Activated CD4-positive, alpha-beta T cell treated with anti-CD3 and anti-CD28 coated beads for 36 hours (primary cell): ENCODE measurements around the gene WDR17. TPM values are rescaled to one million over a fixed set of nuclear protein-coding genes. Genes with fewer than 3 reads are reported as not detected.

Experiments
- ATAC-seq: fragments of 200-7000 bp; cut with Tn5 transposase; one replicate; pipeline ENCODE4 v1.10.0; 2021; ENCODE audit warnings: mild to moderate bottlenecking, moderate library complexity
- CTCF ChIA-PET: fragments of 350-600 bp; sonication (Branson Sonifier 250); formaldehyde crosslinking; loops from one replicate; lab custom pipeline; 2021; ENCODE audit warnings: antibody characterized with exemption; lab: Charles Lee
- POLR2A ChIA-PET: fragments of 350-600 bp; sonication (Branson Sonifier 250); formaldehyde crosslinking; loops from one replicate; lab custom pipeline; 2021; ENCODE audit warnings: antibody characterized with exemption, inconsistent platforms; lab: Charles Lee
- DNase-seq: peaks from one replicate; pipeline ENCODE4 v3.0.0-alpha.2; 2020
- H3K27ac Mint-ChIP-seq: one replicate; pipeline ENCODE4 v1.8.0; 2021; ENCODE audit warnings: mixed read lengths
- H3K27me3 Mint-ChIP-seq: one replicate; pipeline ENCODE4 v1.8.0; 2021; ENCODE audit warnings: mixed read lengths
- H3K36me3 Mint-ChIP-seq: one replicate; pipeline ENCODE4 v1.8.0; 2021; ENCODE audit warnings: low read depth, mixed read lengths
- H3K4me1 Mint-ChIP-seq: one replicate; pipeline ENCODE4 v1.8.0; 2021; ENCODE audit warnings: mixed read lengths
- H3K4me3 Mint-ChIP-seq: one replicate; pipeline ENCODE4 v1.8.0; 2021; ENCODE audit warnings: mild to moderate bottlenecking, moderate library complexity, mixed read lengths
- H3K9me3 Mint-ChIP-seq: one replicate; pipeline ENCODE4 v1.8.0; 2021; ENCODE audit warnings: low read depth, mixed read lengths
- intact Hi-C, 2 experiments: fragments of 100-400 bp; cut with DNase I in 1 of 2; cut with micrococcal nuclease in 1 of 2; formaldehyde crosslinking; loops; one replicate each; pipeline versions ENCODE4 v1.14.2 to v1.15.1; 2022 to 2024; cut with DNase I, micrococcal nuclease
- total RNA-seq, 2 experiments: library from RNA; stranded (reverse); gene quantifications; one replicate each; pipeline ENCODE4 v1.2.3, GENCODE V29; 2021

The WDR17 gene
- total RNA-seq, 2 experiments from 2014 or later = 2.2 to 2.5 TPM

- H3K9me3 Mint-ChIP-seq = no peaks in the 10 kb centered on the region
- ChIA-PET POLR2A (no interaction called here), CTCF (interaction anchor here (1.2 kb wide), 1 partner anchor 298 kb away, joined by 3 read pairs; no protein-coding TSS in a partner anchor)
Observed at GRCh38 chr4:176043838-176044588, 21.6 kb upstream of the WDR17 start.

GRCh38 chr4:176044589-176044951 is 21.1 kb upstream of the WDR17 start:
- no peak for ATAC-seq
- Mint-ChIP-seq H3K36me3 (no peaks in the 10 kb centered on the region), H3K9me3 (no peaks in the 10 kb centered on the region), H3K27me3 (peaks cover 28% of the 10 kb centered on the region), H3K4me3 (no peak overlapping the region), H3K27ac (no peak overlapping the region), H3K4me1 (no peaks in the 10 kb centered on the region)
- no peak for DNase-seq
- ChIA-PET CTCF (interaction anchor here (1.2 to 1.3 kb wide), 2 partner anchors 8 to 297 kb away, joined by 3 to 4 read pairs; no protein-coding TSS in a partner anchor), POLR2A (no interaction called here)
- intact Hi-C loops = no loop called here

More at GRCh38 chr4:176043838-176044588, 21.6 kb upstream of the WDR17 start:
- no peak overlapping the region for H3K4me3 Mint-ChIP-seq
- intact Hi-C loops = no loop called here
- DNase-seq (no peak), ATAC-seq (no peak)
- H3K36me3 Mint-ChIP-seq = no peaks in the 10 kb centered on the region
- no peaks in the 10 kb centered on the region for H3K4me1 Mint-ChIP-seq
- H3K27me3 Mint-ChIP-seq = peaks cover 28% of the 10 kb centered on the region
- H3K27ac Mint-ChIP-seq = no peak overlapping the region

- H3K4me3 Mint-ChIP-seq = no peak overlapping the region
- H3K27me3 Mint-ChIP-seq = peaks cover 18% of the 10 kb centered on the region
- no peaks in the 10 kb centered on the region for H3K9me3 Mint-ChIP-seq
- DNase-seq (no peak), ATAC-seq (no peak)
- ChIA-PET CTCF (no interaction called here), POLR2A (no interaction called here)
- no peak overlapping the region for H3K27ac Mint-ChIP-seq
- no peaks in the 10 kb centered on the region for H3K4me1 Mint-ChIP-seq
- intact Hi-C loops = no loop called here
- no peaks in the 10 kb centered on the region for H3K36me3 Mint-ChIP-seq
Observed at GRCh38 chr4:176048631-176049030, 17.0 kb upstream of the WDR17 start.

GRCh38 chr4:176052744-176053143 is 12.9 kb upstream of the WDR17 start:
- DNase-seq (no peak), ATAC-seq (no peak)
- intact Hi-C loops = no loop called here
- no peak overlapping the region for H3K27ac Mint-ChIP-seq
- no peaks in the 10 kb centered on the region for H3K9me3 Mint-ChIP-seq
- no peaks in the 10 kb centered on the region for H3K4me1 Mint-ChIP-seq
- CTCF ChIA-PET = no interaction called here
- H3K4me3 Mint-ChIP-seq = no peak overlapping the region
- POLR2A ChIA-PET = no interaction called here
- no peaks in the 10 kb centered on the region for H3K36me3 Mint-ChIP-seq
- peaks cover 2% of the 10 kb centered on the region for H3K27me3 Mint-ChIP-seq

GRCh38 chr4:176053785-176054184 is 11.9 kb upstream of the WDR17 start:
- ChIA-PET CTCF (no interaction called here), POLR2A (no interaction called here)
- Mint-ChIP-seq H3K4me1 (no peaks in the 10 kb centered on the region), H3K36me3 (no peaks in the 10 kb centered on the region), H3K4me3 (no peak overlapping the region), H3K27me3 (no peaks in the 10 kb centered on the region), H3K9me3 (no peaks in the 10 kb centered on the region), H3K27ac (no peak overlapping the region)
- intact Hi-C loops = no loop called here
- DNase-seq (no peak), ATAC-seq (no peak)

GRCh38 chr4:176054942-176055341 is 10.7 kb upstream of the WDR17 start:
- POLR2A ChIA-PET = no interaction called here
- CTCF ChIA-PET = no interaction called here
- ATAC-seq = no peak
- intact Hi-C loops = no loop called here
- no peaks in the 10 kb centered on the region for H3K36me3 Mint-ChIP-seq
- no peak for DNase-seq
- H3K9me3 Mint-ChIP-seq = no peaks in the 10 kb centered on the region
- H3K27ac Mint-ChIP-seq = no peak overlapping the region
- no peaks in the 10 kb centered on the region for H3K4me1 Mint-ChIP-seq
- H3K27me3 Mint-ChIP-seq = peaks cover 2% of the 10 kb centered on the region
- no peak overlapping the region for H3K4me3 Mint-ChIP-seq

- H3K27me3 Mint-ChIP-seq = peaks cover 24% of the 10 kb centered on the region
- no peaks in the 10 kb centered on the region for H3K36me3 Mint-ChIP-seq
- DNase-seq = no peak
- no peak overlapping the region for H3K27ac Mint-ChIP-seq
- no peak for ATAC-seq
- POLR2A ChIA-PET = no interaction called here
- CTCF ChIA-PET = no interaction called here
- intact Hi-C loops = loop anchor here in 1 of 2 experiments (2.0 kb wide), 1 partner anchor 257 kb away; no protein-coding TSS in a partner anchor
- H3K4me1 Mint-ChIP-seq = peaks cover 11% of the 10 kb centered on the region
- H3K4me3 Mint-ChIP-seq = no peak overlapping the region
- no peaks in the 10 kb centered on the region for H3K9me3 Mint-ChIP-seq
Observed at GRCh38 chr4:176063718-176064117, 1.9 kb upstream of the WDR17 start.

GRCh38 chr4:176064539-176064938 is 1.1 kb upstream of the WDR17 start:
- Mint-ChIP-seq H3K36me3 (no peaks in the 10 kb centered on the region), H3K27me3 (peaks cover 26% of the 10 kb centered on the region), H3K9me3 (no peaks in the 10 kb centered on the region), H3K4me1 (peaks cover 11% of the 10 kb centered on the region), H3K27ac (no peak overlapping the region), H3K4me3 (no peak overlapping the region)
- ChIA-PET CTCF (no interaction called here), POLR2A (no interaction called here)
- no peak for DNase-seq
- no peak for ATAC-seq
- intact Hi-C loops = loop anchor here in 1 of 2 experiments (2.0 kb wide), 1 partner anchor 256 kb away; no protein-coding TSS in a partner anchor

GRCh38 chr4:176066757-176067156 is 1.1 kb downstream of the WDR17 start:
- Mint-ChIP-seq H3K36me3 (no peaks in the 10 kb centered on the region), H3K4me3 (no peak overlapping the region), H3K9me3 (no peaks in the 10 kb centered on the region), H3K27ac (no peak overlapping the region), H3K4me1 (peaks cover 11% of the 10 kb centered on the region), H3K27me3 (peaks cover 21% of the 10 kb centered on the region)
- ChIA-PET POLR2A (no interaction called here), CTCF (no interaction called here)
- intact Hi-C loops = no loop called here
- ATAC-seq (no peak), DNase-seq (no peak)

- CTCF ChIA-PET = interaction anchor here (0.6 to 0.7 kb wide), 2 partner anchors 43 to 73 kb away, joined by 3 read pairs; no protein-coding TSS in a partner anchor
Observed at GRCh38 chr4:176077561-176077960, 11.9 kb downstream of the WDR17 start.

GRCh38 chr4:176084769-176085168 is 19.1 kb downstream of the WDR17 start:
- H3K27me3 Mint-ChIP-seq = peaks cover 7% of the 10 kb centered on the region
- ATAC-seq = no peak
- H3K36me3 Mint-ChIP-seq = no peaks in the 10 kb centered on the region
- intact Hi-C loops = no loop called here
- no peaks in the 10 kb centered on the region for H3K9me3 Mint-ChIP-seq
- no peak overlapping the region for H3K27ac Mint-ChIP-seq
- no peak for DNase-seq
- POLR2A ChIA-PET = no interaction called here
- H3K4me3 Mint-ChIP-seq = no peak overlapping the region
- H3K4me1 Mint-ChIP-seq = no peaks in the 10 kb centered on the region
- CTCF ChIA-PET = no interaction called here

More at GRCh38 chr4:176077561-176077960, 11.9 kb downstream of the WDR17 start:
- POLR2A ChIA-PET = interaction anchor here (1.1 kb wide), 1 partner anchor 12 kb away, joined by 3 read pairs; the partner anchor contains the start of gene WDR17
- H3K36me3 Mint-ChIP-seq = no peaks in the 10 kb centered on the region
- intact Hi-C loops = no loop called here
- ATAC-seq (no peak), DNase-seq (no peak)
- no peaks in the 10 kb centered on the region for H3K4me1 Mint-ChIP-seq
- peaks cover 8% of the 10 kb centered on the region for H3K27me3 Mint-ChIP-seq
- no peaks in the 10 kb centered on the region for H3K9me3 Mint-ChIP-seq
- H3K27ac Mint-ChIP-seq = no peak overlapping the region
- H3K4me3 Mint-ChIP-seq = no peak overlapping the region

GRCh38 chr4:176090115-176090514 is 24.5 kb downstream of the WDR17 start:
- ATAC-seq (no peak), DNase-seq (no peak)
- no peak overlapping the region for H3K4me3 Mint-ChIP-seq
- no peaks in the 10 kb centered on the region for H3K36me3 Mint-ChIP-seq
- H3K27me3 Mint-ChIP-seq = peaks cover 12% of the 10 kb centered on the region
- no peaks in the 10 kb centered on the region for H3K9me3 Mint-ChIP-seq
- H3K4me1 Mint-ChIP-seq = no peaks in the 10 kb centered on the region
- intact Hi-C loops = no loop called here
- no peak overlapping the region for H3K27ac Mint-ChIP-seq
- ChIA-PET POLR2A (no interaction called here), CTCF (no interaction called here)
